Choroid plexus epithelial cell (primary cell): Measurements from ENCODE around the gene NEU1.

Experiments used
- DNase-seq: peaks from one replicate; pipeline ENCODE4 v3.0.0-alpha.2; 2010; ENCODE audit warnings: low read depth
- H3K4me3 ChIP-seq: 2 replicates; pipeline ENCODE4 v1.5.1; 2011; ENCODE audit warnings: low read depth, mild to moderate bottlenecking, control low read depth, low read length, moderate library complexity
- CTCF ChIP-seq: conservative IDR thresholded peaks from 2 replicates; pipeline ENCODE4 v1.5.1; 2011; ENCODE audit warnings: low read depth, mild to moderate bottlenecking, control low read depth, inconsistent platforms, low read length, moderate library complexity

The NEU1 gene

GRCh38 chr6:31905041-31905440, 42.4 kb upstream of the NEU1 start:
- no peak for DNase-seq
- no peak overlapping the region for H3K4me3 ChIP-seq
- no peak for TF ChIP-seq CTCF

DNA sequence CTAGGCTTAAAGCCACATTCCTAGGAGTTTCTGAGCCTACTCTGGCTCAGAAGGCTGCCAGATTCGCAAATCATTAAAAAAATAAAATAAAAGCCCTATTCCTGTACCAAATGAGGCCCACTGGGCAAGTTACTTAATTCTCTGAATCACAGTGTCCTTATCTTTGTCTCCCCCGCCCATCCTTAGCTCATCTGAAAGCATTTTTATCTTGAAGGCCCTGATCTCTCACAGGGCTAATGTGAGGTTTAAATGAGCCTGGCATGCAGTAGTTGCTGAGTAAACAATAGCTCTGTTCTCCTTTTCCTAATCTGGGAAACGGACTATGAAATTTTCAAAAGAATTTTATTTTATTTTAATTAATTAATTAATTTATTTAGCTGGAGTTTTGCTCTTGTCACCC, 41.3 kb upstream of the NEU1 start:
- no peak for DNase-seq
- no peak overlapping the region for H3K4me3 ChIP-seq
- no peak for TF ChIP-seq CTCF

- H3K4me3 ChIP-seq: peak within 1 kb of the TSS; percentile 68
- no peak for TF ChIP-seq CTCF
- DNase-seq: peak; percentile 98
Observed at GRCh38 chr6:31901953-31902643, 39.5 kb upstream of the NEU1 start, which contains the start of gene ZBTB12. Gene ZBTB12, minus strand, starts transcription at chr6:31902086. Its CDS starts 781 bp downstream, at chr6:31901305.

DNA sequence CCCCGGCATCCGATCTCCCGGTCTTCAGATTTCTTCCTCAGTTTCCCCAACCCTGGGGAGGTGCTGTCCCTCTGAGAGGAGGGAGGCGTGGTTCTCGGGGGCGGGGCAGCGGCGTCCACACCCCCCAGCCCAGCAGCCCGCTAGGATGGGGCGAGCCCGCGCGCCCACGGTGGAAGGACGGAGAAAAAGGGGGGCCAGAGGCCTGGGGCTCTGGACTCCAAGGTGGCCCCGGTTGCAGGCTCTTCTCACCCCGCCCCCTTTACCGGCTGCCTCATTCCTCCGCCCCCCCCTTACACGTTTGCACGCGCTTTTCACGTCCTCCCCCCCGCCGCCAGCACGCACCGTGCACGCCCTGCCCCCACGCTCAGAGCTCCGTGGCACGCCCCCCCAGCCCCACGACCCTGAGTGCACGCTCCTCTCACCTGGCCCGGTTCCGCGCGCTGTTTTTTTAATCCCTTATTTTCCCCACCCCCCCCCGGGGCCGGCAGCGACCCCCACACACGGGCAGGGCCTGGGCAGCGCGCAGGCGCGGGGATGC, 38.9 kb upstream of the NEU1 start:
- DNase-seq: peak; percentile 57
- no peak for TF ChIP-seq CTCF
- H3K4me3 ChIP-seq: peak overlapping the region; percentile 68

GRCh38 chr6:31900917-31901414, 38.3 kb upstream of the NEU1 start:
- peak overlapping the region; percentile 68 for H3K4me3 ChIP-seq
- DNase-seq: no peak
- no peak for TF ChIP-seq CTCF

GRCh38 chr6:31899882-31900722, 37.5 kb upstream of the NEU1 start:
- TF ChIP-seq CTCF: no peak
- no peak for DNase-seq
- no peak overlapping the region for H3K4me3 ChIP-seq
